ENCODE data around the gene CST9.
"Not testable (repeated sequence)": the region's sequence is repeated elsewhere in the genome, so short reads cannot be mapped to it uniquely, and the experiment has no call there.

The CST9 gene

GRCh38 chr20:23636182-23636907 lies 30.6 kb upstream of the CST9 start:
- peaks cover 27% of the 10 kb centered on the region for H3K4me1 Mint-ChIP-seq
- peak overlapping the region; percentile 85 to 92 (median 88) for H3K4me3 Mint-ChIP-seq
- H3K27ac Mint-ChIP-seq, result peak overlapping the region; percentile 33 to 91 (median 87)
- peaks cover 5% of the 10 kb centered on the region for H3K36me3 Mint-ChIP-seq (ENCODE audit: low read depth)
- no peaks in the 10 kb centered on the region for H3K27me3 Mint-ChIP-seq (ENCODE audit: low read depth)
- H3K9me3 Mint-ChIP-seq, result no peaks in the 10 kb centered on the region
- no peak for TF ChIP-seq CTCF (IDR thresholded peaks at IDR 0.05; ENCODE audit: unreplicated experiment in 3 of 3)

GRCh38 chr20:23635768-23636090 lies 30.0 kb upstream of the CST9 start:
- H3K36me3 Mint-ChIP-seq (ENCODE audit: low read depth); H3K27ac Mint-ChIP-seq; H3K27me3 Mint-ChIP-seq (ENCODE audit: low read depth); H3K9me3 Mint-ChIP-seq: not testable (repeated sequence)
- Mint-ChIP-seq H3K4me3 (peak overlapping the region; percentile 75 to 88 (median 85)), H3K4me1 (peaks cover 27% of the 10 kb centered on the region)

- Mint-ChIP-seq H3K4me1 (peaks cover 27% of the 10 kb centered on the region), H3K27me3 (ENCODE audit: low read depth) (no peaks in the 10 kb centered on the region), H3K27ac (no peak overlapping the region), H3K36me3 (ENCODE audit: low read depth) (peaks cover 5% of the 10 kb centered on the region), H3K9me3 (no peaks in the 10 kb centered on the region), H3K4me3 (peak overlapping the region; percentile 14 to 52 (median 33))
- TF ChIP-seq CTCF (IDR thresholded peaks at IDR 0.05; ENCODE audit: unreplicated experiment in 3 of 3), result no peak
Observed at GRCh38 chr20:23634985-23635767, 29.5 kb upstream of the CST9 start.

GRCh38 chr20:23634044-23634801 lies 28.5 kb upstream of the CST9 start:
- H3K36me3 Mint-ChIP-seq (ENCODE audit: low read depth), result peaks cover 5% of the 10 kb centered on the region
- H3K27ac Mint-ChIP-seq, result no peak overlapping the region
- H3K27me3 Mint-ChIP-seq (ENCODE audit: low read depth), result no peaks in the 10 kb centered on the region
- no peaks in the 10 kb centered on the region for H3K9me3 Mint-ChIP-seq
- TF ChIP-seq CTCF (IDR thresholded peaks at IDR 0.05; ENCODE audit: unreplicated experiment in 3 of 3), result no peak
- H3K4me3 Mint-ChIP-seq, result peak overlapping the region; percentile 23 to 73 (median 40)
- peaks cover 27% of the 10 kb centered on the region for H3K4me1 Mint-ChIP-seq

- peak overlapping the region in 1 of 3 experiments; percentile 49 for H3K4me3 Mint-ChIP-seq
- peaks cover 27% of the 10 kb centered on the region for H3K4me1 Mint-ChIP-seq
- no peaks in the 10 kb centered on the region for H3K27me3 Mint-ChIP-seq (ENCODE audit: low read depth)
- peaks cover 9% of the 10 kb centered on the region for H3K36me3 Mint-ChIP-seq (ENCODE audit: low read depth)
- no peak overlapping the region for H3K27ac Mint-ChIP-seq
- no peaks in the 10 kb centered on the region for H3K9me3 Mint-ChIP-seq
- TF ChIP-seq CTCF (IDR thresholded peaks at IDR 0.05; ENCODE audit: unreplicated experiment in 3 of 3), result no peak
Observed at GRCh38 chr20:23632711-23633573, 27.2 kb upstream of the CST9 start.
